CD4-positive, alpha-beta T cell treated with Interleukin-15 for 1 hour (primary cell): ENCODE results near the gene PGK1.
A peak's percentile ranks its signal among the peaks of the same experiment; 100 is the strongest.
"Not testable (repeated sequence)": the region's sequence is repeated elsewhere in the genome, so short reads cannot be mapped to it uniquely, and the experiment has no call there.

Experiments used
- DNase-seq: peaks from one replicate; pipeline ENCODE4 v3.0.0-alpha.2; 2020

Gene PGK1

GRCh38 chrX:78103623-78104446 lies at the start of gene PGK1:
TSS of gene PGK1 (plus strand) at chrX:78104248. CDS start at chrX:78104341, 93 bp downstream.
- peak; percentile 97 for DNase-seq

DNA sequence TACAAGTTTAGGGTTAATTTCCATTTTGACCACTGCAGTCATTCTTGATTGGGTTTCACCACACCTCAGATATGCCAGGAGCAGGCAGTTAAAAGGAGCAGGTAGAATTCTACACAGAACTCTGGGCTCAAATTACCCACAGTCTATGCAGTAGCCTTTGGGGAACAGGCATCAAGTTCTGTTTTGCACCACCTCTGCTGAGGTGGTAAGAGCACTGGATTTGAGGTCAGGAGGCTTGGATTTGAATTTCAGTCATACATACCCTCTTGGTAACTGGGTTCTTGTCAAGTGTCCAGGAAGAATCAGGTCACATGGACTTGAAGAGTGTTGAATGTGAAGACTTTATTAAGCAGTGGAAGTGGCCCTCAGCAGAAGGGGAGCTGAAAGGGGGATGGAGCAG lies 40.4 kb upstream of the PGK1 start:
- no peak for DNase-seq

DNA sequence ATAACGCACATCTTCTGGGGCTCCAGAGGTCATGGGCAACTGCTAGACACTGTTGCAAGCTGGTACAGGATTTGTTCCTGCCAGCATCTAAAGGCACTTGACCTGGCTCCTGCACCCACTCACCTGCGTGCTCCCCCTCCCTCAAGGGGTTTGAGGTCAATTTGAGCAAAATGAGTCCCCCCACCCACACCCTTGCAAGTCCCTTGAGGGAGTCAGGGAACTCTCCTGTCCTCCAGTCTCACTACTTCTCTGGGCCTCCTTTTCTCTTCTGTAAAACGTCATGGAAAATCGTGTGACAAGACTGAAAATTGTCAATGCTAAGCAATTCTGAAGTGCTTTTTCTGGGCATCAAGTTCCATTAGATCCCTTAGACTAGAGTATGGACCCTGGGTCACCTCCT lies 39.9 kb upstream of the PGK1 start:
- no peak for DNase-seq

DNA sequence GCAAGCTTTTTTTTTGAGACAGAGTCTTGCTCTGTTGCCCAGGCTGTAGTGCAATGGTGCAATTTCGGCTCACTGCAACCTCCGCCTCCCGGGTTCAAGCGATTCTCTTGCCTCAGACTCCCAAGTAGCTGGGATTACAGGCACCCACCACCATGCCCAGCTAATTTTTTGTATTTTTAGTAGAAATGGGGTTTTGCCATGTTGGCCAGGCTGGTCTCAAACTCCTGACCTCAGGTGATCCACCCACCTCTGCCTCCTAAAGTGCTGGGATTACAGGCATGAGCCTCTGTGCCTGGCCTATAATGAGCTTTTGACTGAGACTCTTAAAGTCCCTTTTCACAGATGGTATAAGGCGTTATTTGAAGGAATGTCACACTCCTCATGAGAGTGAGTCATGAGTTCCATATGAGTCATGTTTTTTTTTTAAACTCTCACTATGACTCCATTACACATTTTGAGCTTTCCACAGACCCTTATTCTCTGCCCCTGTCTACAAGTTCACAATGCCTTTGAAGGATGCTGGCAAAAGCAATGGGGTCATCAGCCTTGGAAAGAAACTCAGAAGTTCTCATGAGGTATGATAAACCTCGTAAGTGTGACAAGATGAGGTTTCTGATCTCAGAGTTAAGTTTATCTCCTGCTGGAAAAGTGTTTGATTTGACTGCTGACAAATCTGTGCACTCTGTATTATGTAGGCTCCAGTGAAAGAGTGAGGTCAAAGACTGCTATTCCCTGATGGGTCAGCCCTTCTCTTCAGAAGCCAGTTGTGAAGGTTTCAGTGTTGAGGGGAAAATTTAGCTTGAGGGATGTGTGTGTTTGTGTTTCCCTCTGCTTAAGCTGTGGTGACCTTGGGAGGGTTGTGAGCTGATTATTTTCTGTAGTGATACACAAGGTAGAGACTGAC lies 39.1 kb upstream of the PGK1 start:
- DNase-seq: not testable (repeated sequence)

DNA sequence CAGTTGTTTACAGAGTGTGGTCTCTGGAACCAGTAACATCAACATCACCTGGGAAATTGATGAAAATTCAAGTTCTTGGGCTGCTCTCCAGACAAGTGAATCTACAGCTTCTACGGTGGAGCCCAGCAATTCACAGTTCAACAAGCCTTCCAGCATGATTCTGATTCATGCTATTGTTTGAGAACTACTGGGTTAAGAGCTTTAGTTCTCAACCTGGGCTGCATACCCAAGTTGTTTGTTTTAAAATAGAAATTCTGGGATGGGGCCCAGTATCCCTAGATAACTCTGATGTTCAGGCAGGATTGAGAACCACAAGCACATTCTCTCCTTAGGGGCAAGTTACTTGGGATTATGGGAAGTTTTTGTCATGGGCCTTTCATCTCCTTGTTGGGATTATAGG lies 37.9 kb upstream of the PGK1 start:
- DNase-seq: no peak

- DNase-seq: no peak
Measured at GRCh38 chrX:78071331-78071730, 32.7 kb upstream of the PGK1 start.

GRCh38 chrX:78073147-78074077 lies 30.6 kb upstream of the PGK1 start:
- DNase-seq: peak; percentile 58

- no peak for DNase-seq
Measured at GRCh38 chrX:78074088-78074487, 30.0 kb upstream of the PGK1 start.

DNA sequence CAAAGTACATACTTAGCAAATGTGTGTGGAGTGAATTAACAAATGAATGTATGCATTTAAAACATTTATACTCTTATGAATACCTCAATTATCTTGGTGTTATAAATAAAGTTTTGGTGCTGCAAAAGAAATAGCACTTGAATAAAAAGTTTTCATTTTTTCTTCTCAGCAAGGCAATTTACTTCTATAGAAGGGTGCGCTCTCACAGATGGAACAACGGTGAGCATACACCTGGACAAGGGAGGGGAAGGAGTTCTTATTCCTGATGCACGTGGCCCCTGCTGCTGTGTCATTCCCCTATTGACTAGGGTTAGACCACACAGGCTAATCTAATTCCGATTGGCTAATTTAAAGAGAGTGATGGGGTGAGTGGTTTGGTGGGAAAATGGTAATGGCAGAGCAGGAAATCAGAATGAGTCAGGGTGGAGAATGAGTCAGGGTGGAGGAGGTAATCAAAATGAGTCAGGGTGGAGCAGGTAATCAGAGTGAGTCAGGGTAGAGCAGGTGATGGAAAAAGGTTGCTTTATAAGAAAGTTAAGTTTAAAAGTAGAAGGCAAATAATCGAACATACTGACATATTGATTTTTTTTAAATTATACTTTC lies 28.2 kb upstream of the PGK1 start:
- no peak for DNase-seq

- not testable (repeated sequence) for DNase-seq
Measured at GRCh38 chrX:78081413-78081812, 22.6 kb upstream of the PGK1 start.

DNA sequence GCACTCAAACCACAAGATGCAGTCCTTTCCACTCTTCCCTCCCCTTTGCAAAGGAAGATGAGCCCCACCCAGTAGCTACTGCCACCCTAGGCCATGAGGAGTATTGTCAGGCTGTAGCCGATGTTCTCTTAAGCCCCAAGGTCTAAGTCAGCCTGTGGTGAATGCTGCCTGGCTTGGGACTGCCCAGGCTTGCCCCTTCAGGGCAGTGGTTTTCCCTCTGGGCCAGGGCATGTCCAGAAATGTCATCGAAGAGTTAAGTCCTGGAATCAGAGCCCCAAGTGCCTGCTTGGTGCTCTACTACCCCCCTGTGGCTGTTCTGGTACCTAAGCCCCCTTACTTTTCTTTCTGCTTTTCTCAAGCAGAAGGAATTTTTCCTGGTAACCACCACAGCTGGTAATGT lies 11.8 kb upstream of the PGK1 start:
- no peak for DNase-seq

- DNase-seq: no peak
Measured at GRCh38 chrX:78098108-78098507, 5.9 kb upstream of the PGK1 start.

- no peak for DNase-seq
Measured at GRCh38 chrX:78102091-78102490, 2.0 kb upstream of the PGK1 start.

DNA sequence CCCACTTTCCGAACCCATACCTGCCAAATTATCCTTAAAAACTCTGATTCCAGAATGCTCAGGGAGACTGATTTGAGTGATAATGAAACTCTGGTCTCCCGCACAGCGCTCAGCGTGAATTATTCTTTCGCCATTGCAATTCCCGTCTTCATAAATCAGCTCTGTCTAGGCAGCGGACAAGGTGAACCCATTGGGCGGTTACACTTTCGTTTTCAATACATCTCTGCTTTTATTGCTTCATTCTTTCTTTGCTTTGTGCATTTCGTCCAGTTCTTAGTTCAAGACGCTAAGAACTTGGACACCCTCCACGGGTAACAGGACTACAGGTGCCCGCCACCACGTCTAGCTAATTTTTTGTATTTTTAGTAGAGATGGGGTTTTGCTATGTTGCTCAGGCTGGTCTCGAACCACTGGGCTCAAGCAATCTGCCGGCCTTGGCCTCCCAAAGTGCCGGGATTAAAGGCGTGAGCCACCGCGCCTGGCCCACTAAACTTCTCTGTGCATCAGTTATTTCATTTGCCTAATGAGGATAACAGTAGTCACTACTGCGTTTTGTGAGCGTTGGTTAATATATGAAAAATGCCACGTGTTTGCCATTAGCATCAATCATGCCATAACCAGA lies 936 bp upstream of the PGK1 start:
- DNase-seq: no peak

DNA sequence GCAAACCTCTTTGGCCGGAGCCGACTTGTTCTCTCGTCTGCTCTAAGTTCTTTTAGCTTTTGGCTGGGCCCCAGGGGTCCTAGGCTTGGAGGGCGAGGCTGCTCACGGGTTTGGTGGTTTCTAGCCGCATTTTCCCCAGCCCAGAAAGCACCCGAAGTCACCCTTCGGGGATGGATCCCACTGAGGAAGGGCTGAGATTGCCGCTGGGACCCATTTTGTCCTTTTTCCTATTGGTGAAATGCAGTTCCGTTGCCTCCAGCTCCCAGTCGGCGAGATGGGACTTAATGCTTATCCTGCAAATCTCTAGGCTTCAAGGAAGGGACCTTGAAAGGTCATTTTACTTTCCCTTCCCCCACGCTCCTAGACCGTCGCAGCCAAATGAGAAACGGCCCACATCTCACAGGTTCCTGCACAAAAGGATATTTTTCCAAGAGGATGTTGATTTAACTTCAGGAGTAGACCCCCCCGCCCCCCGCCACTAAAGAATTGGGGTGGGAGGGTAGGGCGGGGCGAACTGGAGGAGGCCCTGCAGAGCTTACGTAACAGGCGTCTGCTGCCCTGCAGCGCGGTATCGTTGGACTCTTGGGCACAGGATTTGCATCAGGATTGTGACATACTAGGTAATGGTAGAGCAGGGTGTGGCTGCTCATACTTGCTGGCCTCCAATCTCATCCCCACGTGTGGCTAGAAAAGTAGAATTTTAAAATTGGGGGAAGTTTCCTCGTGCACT lies 564 bp downstream of the PGK1 start:
- DNase-seq: peak; percentile 66

DNA sequence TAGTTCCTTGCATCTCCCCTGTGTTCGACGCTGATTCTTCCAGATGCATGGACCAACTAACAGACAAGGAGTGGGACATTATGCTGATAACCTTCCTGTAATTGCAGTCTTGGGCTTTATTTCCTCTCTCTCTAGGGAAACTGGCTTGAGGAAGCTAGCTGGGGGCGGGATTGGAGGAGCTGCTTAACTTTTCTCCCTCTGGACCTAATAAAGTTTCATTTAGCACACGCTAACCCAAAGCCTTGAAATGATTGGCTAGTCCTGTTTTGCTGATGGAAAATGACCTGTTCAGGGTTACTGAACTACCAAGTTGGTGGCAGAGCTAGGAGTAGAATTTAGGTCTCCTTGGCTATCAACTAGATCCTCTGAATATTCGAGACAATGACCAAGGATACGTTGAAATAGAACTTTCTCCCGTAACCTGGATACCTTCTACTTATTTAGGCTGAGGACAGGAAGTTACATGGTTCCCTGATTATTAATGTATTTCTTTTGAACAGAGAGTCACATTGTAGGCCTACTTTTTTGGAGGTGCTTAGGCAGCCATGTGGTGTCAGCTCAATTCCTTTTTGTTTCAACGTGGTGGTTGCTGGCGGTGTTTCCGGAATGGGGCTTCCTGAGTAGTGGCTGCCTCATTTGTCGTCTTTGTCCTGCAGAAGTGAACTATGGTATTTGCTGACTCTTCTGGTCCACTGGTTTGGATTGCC lies 2.0 kb downstream of the PGK1 start:
- peak; percentile 19 for DNase-seq

GRCh38 chrX:78106651-78106986 lies 2.6 kb downstream of the PGK1 start:
- DNase-seq: no peak

- DNase-seq: no peak
Measured at GRCh38 chrX:78109458-78109857, 5.4 kb downstream of the PGK1 start.

GRCh38 chrX:78111140-78111931 lies 7.3 kb downstream of the PGK1 start:
- no peak for DNase-seq

- no peak for DNase-seq
Measured at GRCh38 chrX:78116365-78116764, 12.3 kb downstream of the PGK1 start.
